Activated naive CD8-positive, alpha-beta T cell treated with anti-CD3 and anti-CD28 coated beads, Interleukin-2, amount 50 U/mL, for 16 hours (primary cell): ENCODE data around the gene EML1.

Experiments used
- DNase-seq: peaks from one replicate; pipeline ENCODE4 v3.0.0-alpha.2; 2020; ENCODE audit warnings: low read depth, low spot score

The EML1 gene

DNA sequence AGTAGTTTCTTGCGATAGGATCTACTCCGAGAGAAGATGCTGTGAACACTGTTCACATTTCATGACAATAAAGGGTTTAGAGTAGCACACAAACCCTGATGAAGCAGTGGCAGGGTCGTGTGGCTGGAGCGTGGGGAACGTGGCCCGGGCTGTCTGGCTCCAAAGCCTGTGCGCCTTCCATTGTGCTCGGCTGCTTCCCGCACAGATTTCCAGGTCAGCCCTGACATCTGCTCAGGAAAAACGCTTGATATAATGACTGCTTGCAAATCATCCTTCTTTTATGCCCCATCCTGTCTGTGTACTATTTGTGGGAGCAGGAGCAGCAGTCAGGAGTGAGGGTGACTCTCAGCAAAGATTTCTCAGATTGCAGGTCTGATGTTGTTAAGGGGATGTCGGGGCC lies 78.6 kb downstream of the EML1 start:
- no peak for DNase-seq

DNA sequence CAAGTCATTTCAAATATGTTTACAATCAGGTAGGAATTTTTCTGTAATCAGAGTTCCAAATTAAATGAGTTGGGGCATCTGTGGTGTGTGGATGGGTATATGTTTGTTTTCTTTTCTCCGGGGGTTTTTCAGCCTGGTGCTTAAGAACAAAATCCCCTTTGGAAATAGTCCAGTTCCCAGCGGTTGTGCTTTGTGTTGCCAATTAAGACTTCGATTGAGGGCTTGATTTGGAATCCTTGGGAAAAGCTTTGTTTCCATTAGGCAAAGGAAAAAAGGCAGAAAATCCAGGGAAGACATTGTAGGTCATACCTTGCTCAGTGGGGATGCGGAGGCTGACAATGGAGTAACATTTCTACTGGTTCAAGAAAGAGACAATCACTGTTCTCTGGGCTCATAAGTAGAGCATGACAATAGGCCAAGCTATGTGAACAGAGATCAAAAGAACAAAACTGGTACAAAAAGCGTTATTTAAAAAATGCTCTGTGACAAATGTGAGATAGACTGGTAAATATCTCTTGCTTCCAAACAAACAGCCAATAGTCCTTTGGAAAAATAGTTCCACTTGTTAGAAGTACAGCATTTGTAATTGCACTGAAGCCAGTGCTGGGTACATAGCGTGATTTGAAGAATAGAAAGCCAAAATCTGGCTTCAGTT lies 79.7 kb downstream of the EML1 start:
- no peak for DNase-seq

DNA sequence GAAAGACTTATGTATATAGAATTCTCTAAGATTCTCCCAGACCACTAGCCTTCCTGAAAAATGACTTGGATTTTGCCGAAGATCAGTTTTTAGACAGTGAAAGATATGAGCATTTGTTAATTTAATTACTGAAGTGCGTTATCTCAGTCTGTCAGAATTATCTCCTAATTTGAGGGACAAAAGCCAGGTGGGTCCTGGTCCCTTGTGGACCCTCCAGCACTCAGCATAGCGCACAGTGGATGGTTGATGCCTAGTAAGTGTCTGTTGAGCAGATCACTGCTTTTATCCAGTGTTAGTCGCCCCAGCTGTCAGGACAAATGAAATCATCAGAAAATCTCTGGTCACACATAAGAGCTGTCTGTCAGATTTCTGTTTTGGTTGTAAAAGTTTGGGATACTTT lies 80.4 kb downstream of the EML1 start:
- DNase-seq = no peak

DNA sequence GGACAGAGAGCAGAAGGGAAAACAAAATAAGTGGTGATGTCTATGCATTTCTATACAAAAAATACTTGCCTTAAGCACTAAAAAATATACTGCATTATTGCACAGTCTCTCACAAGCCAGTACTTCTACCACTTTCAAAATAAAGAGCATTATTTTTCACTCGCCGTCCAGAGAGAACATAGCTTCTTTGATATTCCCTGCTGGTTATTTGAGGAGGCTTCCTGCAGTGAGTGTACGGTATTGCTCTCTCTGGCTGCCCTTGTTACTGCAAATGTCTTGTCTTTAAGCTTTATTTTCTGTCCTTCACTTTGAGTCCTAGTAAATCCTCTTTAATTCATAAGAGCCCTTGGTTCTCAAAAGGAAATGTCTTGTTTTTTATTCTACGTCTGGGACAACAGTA lies 81.1 kb downstream of the EML1 start:
- no peak for DNase-seq

DNA sequence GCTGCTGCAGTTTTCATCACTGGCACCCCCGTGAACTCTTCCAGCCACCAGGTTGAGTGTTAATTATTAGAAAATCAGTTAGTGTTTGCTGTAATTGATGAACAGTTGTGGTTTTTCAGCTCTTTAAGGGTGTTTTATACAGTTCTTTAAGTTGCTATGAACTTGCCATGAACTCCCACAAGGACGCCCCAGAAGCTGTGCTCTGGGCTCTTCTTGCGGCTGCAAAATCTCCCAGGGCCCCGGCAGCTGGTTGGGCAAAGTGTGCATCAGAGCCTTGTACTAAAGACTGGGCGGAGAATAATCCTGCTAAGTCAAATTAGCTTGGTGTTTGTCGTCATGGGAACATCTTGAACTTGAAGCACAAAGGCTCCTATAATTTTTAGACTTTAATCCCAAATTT lies 82.2 kb downstream of the EML1 start:
- no peak for DNase-seq

DNA sequence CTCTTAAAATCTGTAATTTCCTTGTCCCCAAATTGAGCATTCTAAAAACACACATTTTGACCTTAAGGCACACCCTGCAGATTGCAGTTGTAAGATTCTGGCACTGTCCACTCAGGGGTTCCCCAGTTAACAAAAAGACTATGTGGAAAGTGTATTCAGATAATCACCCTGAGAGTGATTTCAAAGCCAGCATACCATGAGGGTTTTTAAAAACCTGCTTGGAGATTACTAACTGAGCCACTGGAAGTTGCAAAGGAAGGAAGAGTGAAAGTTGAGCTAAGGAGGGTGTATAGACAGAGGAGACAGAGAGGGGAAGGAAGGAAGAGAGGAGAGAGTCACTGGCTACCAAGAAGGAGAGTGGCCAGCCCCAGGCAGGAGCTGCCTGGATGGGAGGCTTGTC lies 82.6 kb downstream of the EML1 start:
- DNase-seq = no peak

DNA sequence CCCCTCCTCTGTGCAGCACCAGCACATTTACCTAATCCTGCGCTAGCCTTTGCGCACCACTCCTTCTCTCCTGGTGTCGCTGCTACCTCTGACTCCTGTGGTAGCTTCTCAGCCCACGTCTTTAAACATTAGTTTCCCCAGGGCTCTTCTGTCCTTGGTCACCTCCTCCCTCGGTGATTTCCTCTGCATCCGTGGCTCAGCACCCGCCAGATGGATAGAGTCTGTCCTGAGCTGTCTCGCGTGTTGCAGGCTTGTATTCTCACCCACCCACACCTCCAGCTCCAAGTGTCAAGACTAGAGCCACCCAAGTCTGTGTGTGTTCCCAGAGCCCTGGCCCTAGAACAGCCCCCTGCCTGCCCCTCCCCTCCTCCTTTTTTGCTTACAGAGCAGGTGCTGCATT lies 83.2 kb downstream of the EML1 start:
- no peak for DNase-seq

DNA sequence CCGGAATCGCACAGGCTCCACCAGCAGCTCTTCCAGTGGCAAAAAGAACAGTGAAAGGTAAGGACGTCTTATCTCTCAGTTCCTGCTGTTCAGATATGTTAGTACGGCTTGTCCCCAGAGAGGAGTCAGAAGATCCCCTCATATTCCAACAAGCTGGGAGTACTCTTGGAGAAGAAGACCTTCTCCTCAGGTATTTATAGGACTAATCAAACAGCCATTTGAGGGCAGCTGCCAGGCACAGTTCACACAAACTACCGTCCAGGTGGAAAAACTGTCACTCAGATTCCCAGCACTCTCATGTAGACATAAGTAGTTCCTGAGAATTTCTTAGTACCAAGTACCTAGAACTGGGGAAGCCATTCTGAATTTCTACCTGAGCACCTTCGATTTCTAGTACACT lies 85.3 kb downstream of the EML1 start:
- no peak for DNase-seq

DNA sequence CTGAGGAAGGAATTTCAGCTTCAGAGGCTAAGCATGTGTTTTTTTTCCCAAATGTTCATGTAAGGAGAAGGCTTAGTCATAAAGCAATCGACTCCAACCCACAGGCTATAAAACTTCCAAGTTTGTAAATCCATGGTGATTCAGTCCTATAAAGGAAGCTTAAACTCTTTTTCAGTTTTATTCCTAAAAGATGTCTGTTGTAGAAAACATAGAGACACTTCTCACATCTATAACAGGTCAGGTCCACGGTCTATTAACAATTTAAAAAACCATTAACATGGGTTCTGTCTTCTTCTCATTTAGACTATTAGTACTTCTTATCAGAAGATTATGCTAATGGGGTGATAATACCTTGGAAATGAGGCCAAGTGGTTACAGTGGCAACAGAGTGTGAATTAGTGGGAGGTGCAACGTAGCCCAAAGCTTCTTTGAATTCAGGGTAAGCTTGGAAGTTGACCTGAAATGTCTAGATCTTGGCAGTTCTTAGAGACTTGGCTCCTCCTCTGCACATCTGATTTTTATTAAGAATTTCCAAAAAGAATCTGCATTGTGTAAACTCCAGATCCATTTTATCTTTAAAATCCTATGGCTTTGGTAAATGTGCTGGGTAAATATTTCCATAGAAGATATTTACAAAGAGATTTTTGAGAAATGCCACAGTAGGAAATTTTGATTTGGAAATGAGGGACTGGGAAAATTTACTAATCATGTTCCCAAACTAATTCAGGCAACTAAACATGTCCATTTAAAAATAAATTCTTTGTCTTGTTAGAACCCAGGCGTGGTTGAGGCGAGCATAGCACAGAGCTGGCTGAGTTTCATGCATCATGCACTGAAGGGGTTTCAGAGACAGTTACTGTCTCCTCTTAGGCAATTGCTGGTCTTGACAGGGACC lies 86.4 kb downstream of the EML1 start:
- DNase-seq = no peak

DNA sequence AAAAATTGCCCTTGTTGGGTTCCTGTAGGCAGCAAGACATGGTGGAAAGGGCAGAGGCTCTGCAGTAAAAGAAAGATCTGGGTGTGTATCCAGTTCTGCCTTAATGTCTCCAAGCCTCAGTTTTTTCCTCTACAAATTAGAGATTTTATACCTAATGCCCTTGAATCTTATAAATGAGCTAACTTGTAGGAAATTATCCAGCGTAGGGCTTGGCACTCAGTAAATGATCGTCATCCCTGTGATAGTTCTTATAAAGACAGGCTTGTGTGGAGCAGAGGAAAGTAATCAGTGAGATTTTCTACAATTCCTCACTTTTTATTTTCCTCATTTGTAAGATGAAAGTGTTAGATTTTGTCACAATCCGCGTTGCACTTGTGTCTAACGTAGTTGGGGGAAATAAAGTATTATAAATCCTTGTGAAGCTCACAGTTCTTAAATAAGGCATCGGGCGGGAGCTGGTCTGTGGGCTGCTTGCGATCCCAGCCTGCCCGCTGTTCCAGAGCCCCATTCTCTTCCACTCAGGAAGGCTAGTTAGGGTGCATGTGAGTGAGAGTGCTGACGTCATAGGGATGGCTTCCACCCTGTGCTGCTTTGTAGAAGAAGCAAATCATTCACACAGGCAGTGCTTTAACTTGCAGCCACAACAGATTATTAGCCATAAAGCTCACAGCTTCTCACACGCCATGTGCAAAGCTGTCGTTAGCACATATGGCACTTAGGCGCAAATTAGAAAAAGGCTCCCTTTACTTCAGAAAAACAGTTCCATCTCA lies 87.6 kb downstream of the EML1 start:
- no peak for DNase-seq

DNA sequence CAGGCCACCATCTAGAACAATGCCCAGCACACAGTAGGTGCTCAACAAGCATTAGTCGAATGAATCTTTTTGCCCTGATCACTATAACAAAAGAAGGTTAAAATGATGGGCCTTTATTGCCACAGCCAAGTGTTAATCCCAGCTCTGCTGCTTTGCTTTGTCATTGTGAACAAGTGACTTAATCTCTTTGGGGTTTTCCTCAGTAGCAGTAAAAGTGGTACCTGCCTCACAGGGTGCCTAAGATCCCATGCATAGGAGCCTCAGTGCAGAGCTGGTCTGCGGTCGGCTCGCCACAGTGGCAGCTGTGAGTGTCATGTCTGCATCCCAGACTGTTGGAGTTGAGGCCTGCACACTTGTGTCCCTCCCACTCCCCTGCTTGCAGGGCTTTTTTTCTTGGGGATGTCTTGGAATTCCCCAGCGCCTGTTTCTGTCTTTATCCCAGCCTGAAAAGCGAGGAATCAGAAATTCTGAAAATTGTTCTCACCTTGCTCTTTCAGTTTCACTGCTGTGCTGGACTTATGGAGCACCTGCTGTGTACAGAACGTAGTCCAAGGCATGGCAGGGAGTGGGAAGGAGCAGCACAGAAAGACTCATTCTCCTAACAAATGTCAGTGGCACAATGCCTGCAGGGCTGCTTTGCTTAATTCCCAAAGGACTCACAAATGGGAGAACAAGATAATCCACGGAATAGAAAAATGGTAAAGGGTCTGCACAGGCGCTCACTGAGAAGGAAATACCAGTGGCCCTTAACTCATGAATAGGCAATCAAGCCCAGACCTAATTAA lies 90.8 kb downstream of the EML1 start:
- DNase-seq = no peak

DNA sequence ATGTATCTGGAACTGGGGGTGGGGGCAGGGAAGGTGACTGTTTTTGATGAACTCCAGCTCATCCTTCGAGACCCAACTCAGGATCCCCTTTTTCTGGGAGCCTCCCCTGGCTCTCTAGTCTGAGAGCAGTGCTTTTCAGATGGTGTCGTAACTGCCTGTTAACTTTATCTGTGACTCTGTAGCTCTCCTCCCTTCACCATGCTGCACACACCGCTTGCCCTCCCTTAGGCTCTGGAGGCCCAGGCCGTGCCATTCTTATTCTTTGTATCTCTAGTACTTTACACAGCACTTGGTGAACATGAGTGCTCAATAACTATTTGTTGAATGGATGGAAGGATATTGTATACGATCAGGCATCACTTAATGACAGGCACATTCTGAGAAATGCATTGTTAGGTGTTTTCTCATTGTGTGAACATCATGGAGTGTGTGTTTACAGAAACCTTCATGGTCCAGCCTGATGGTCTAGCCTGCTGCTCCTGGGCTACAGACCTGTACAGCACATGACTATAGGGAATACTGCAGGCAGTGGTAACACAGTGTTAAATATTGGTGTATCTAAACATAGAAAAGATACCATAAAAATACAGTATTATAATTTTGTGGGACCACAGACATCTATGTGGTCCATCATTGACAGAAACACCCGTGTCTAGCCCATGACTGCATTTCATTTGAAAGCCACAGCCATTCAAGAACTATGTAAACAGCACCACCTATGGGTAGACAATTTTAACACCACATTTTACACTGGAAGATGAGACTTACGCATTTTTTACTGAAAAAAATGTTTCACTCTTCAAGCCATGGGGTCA lies 91.8 kb downstream of the EML1 start:
- DNase-seq = no peak

DNA sequence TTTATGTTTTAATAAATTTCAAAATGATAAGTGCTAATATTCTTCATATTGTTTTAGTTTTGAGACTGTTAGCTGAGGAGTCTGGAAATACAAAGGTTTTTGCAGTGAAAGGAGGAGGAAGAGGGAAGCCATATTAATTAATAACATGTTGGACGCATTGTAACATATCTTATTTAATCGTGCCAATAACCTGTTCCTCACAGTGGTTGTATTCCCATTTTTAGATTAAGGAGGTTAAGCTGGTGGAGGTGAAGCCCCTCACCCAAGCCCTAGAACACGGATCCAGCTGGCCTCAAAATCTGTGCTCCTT lies 92.4 kb downstream of the EML1 start:
- DNase-seq = no peak

DNA sequence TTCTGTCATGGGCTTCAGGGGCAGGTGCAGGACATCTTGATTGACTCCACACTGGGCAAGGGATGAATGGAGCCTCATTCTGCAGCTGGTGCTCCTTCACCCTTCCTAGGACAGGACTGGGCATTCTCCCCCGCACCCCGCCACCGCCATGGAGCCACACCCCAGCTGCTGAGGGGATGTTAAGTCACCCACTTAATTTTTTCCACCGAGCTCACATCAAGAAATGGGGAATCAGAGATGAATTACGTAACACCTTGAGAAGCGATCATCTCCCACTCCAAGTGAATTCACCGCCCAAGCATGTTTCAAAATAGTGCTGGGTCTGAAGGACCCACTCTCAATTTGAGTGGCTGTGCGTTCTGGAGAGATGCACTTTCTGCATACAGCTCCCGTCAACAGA lies 94.2 kb downstream of the EML1 start:
- DNase-seq = no peak

DNA sequence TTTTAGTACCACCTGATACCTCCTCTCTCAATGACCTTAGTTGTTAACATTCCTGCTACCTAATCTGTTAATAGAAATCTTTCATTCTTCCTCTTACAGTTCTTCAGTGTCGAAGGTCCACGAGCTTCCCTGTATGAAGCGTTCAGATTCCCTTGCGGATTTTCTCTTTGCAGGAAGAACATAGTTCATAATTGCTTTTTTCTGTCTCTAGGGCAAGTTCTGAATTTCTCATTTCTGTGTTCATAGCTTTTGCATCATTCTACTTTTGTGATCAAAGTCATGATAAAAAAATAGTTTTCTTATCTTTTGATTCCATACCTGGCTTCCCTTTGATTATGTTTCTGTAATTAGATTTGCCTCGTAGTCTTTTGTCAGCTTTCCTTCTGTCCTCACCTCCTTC lies 94.9 kb downstream of the EML1 start:
- no peak for DNase-seq

DNA sequence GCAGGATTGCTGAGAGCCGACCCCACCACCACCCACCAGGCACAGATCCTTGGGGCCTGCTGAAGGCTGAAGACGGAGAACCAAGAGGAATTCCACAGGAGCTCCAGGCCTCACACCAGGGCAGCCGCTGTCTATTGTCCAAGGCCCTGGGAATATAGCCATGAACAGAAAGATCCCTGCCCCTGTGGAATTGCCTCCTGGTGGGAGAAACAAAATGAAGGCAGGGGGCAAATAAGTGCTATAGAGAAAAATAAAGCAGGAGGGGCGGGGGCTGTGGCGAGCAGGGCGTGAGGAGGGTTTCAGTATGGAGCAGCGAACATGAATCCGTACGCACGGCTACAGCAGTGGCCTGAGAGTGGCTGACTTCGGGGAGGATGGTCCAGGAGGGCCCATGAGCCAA lies 96.1 kb downstream of the EML1 start:
- no peak for DNase-seq

DNA sequence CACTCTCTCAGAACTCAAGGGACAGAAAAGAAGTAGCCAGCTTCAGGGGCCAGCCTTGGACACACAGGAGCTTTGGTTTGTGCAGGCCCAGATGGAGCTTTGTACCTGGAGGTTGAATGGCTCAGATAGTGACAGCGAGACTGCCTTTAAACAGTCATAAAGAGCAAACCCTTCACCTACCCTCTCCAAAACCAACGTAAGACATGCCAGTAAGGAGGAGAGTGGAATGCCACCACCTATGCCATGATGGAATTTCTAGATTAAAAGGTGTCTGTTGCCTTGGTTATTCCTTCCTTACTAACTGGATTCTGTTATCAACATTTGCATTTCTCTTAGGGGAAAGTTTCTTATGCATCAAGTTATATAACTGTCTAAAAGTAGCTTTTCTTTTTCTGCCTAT lies 98.1 kb downstream of the EML1 start:
- no peak for DNase-seq

DNA sequence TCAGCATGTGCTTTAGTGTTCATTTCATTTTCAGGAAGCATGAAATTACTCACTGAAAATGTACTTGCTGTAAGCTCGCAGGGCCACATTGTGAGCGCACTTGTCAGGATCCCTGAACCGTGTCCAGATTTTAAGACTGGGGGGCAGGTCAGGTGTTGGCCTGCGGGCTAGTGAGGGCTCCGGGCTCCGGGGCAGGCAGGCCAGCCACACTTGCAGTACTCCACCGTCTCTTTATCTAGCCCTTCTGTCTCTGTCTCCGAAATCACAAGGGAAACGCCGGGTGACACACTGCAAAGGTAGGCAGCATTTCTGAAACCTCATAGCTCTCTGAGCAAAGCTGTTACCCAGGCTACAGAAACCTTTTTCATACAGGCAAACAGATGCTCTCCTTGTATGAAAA lies 98.7 kb downstream of the EML1 start:
- no peak for DNase-seq

DNA sequence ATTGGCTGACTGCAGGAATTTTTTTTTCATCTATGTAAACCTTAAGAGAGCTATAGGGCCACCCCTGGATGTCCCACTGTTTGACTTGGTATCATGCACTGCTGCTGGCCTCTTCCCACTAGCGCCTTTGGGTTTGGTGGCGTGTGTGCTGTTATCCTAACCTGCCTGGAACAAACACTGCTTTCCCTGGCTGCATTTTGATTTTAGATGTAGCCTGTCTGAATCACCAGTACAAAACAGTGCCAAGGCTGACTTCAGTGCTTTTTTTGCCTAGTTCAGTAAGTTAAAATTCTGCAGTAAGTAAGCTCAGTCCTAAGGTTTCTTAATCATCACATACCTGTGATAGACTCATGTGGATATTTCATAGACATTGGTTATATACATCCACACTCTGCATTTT lies 99.2 kb downstream of the EML1 start:
- no peak for DNase-seq

DNA sequence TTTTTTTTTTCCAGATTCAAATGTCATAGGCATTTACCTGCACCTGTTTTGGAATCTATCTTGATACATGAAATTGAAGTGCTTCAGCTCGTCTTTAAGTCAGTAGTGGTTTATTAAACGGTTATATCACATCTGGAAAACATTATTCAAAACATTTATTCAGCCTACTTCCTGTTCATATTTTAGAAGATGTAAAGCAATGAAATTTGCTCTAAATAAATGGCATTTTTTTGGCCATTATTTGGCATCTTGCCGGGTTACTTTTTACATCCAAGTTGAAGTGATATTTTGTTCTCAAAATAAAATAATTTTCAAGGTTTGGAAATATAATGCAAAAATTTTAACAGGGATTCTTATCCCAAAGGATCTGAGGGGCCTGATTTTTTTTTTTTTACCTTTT lies 103.1 kb downstream of the EML1 start:
- no peak for DNase-seq

DNA sequence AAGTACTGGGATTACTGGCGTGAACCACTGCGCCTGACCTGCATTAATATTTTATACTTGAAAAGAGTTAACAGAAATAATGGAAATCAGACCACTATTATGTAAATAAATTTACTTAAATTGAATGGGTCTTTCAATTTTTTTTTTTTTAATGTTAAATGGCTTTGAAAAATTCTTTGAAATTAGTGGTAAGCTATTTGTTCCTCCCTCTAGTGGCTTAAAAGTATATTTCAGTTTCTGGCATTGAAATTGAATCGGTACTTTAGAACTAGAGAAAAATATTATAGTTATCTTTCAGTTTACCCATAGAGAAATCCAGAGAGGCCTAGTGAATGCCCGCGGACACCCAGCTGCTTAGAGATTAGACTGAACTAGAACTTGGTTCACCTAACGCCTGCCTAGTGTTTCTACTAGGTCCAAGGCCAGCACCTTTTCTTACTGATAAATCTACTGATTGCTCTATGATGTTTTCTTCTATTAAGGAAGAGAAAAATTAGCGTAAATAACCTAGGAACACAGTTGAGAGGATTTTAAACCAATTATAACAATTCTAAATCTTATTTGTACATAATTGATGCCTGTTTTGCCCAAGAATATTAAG lies 106.5 kb downstream of the EML1 start:
- DNase-seq = no peak
